Hepatocyte (in vitro differentiated cells): ENCODE data around the gene CORO2A. TPM values are rescaled to one million over a fixed set of nuclear protein-coding genes. Genes with fewer than 3 reads are reported as not detected.

Experiments
- DNase-seq: peaks from one replicate; pipeline ENCODE4 v3.0.0-alpha.2; 2016; ENCODE audit warnings: low spot score
- H2AFZ ChIP-seq: fragments of 200-600 bp; sonication (generic); 2 replicates; pipeline ENCODE4 v1.6.0; 2016; ENCODE audit warnings: antibody characterized with exemption, mild to moderate bottlenecking
- H3K27ac ChIP-seq: fragments of 200-600 bp; sonication (generic); 2 replicates; pipeline ENCODE4 v1.5.1; 2016; ENCODE audit warnings: mild to moderate bottlenecking
- H3K27me3 ChIP-seq: fragments of 200-600 bp; sonication (generic); 2 replicates; pipeline ENCODE4 v1.6.1; 2016
- H3K36me3 ChIP-seq: fragments of 200-600 bp; sonication (generic); replicated peaks from 2 replicates; pipeline ENCODE4 v1.5.1; 2016; ENCODE audit warnings: low read depth; ENCODE audit not compliant: insufficient read depth
- H3K4me1 ChIP-seq: fragments of 200-600 bp; sonication (generic); 2 replicates; pipeline ENCODE4 v1.5.1; 2016; ENCODE audit warnings: mild to moderate bottlenecking, moderate library complexity; ENCODE audit not compliant: insufficient read depth
- H3K4me2 ChIP-seq: fragments of 200-600 bp; sonication (generic); 2 replicates; pipeline ENCODE4 v1.6.0; 2016
- H3K4me3 ChIP-seq: fragments of 200-600 bp; sonication (generic); 2 replicates; pipeline ENCODE4 v1.5.1; 2016; ENCODE audit warnings: mild to moderate bottlenecking
- H3K79me2 ChIP-seq: fragments of 200-600 bp; sonication (generic); 2 replicates; pipeline ENCODE4 v1.6.0; 2017; ENCODE audit warnings: mild to moderate bottlenecking
- H3K9me2 ChIP-seq: fragments of 200-600 bp; sonication (generic); replicated peaks from 2 replicates; pipeline ENCODE4 v1.6.0; 2017; ENCODE audit warnings: mild to moderate bottlenecking; ENCODE audit not compliant: insufficient read depth
- H3K9me3 ChIP-seq: fragments of 200-600 bp; sonication (generic); 2 replicates; pipeline ENCODE4 v1.5.1; 2016; ENCODE audit warnings: low read depth, mild to moderate bottlenecking
- H4K20me1 ChIP-seq: fragments of 200-600 bp; sonication (generic); 2 replicates; pipeline ENCODE4 v1.6.0; 2016; ENCODE audit warnings: mild to moderate bottlenecking; ENCODE audit not compliant: insufficient read depth, poor library complexity, severe bottlenecking
- EZH2 ChIP-seq: fragments of 200-600 bp; sonication (generic); IDR thresholded peaks from 2 replicates; pipeline ENCODE4 v1.6.1; 2016; ENCODE audit warnings: antibody characterized with exemption, mild to moderate bottlenecking, borderline replicate concordance
- EZH2phosphoT487 ChIP-seq: fragments of 200-600 bp; sonication (generic); IDR thresholded peaks from one replicate; pipeline ENCODE4 v1.6.1; 2018; ENCODE audit warnings: antibody characterized with exemption, mild to moderate bottlenecking, low read depth, moderate library complexity; ENCODE audit not compliant: unreplicated experiment, severe bottlenecking
- WGBS: methylation state at CpG from one replicate; pipeline ENCODE4 v1.1.6; 2016; ENCODE audit warnings: low lambda C conversion rate; ENCODE audit errors: missing lambda C conversion rate; 5-methylcytosine and 5-hydroxymethylcytosine counted together
- polyA plus RNA-seq: library from polyadenylated mRNA; unstranded; fragments of >200 nt; fragmentation: Nextera tagmentation; extraction: Ambion mirVana; gene quantifications from 2 replicates; pipeline ENCODE4 v1.2.1, GENCODE V29; 2016
- total RNA-seq: library from RNA; depleted of rRNA; stranded (reverse); fragments of >200 nt; gene quantifications from 2 replicates; pipeline ENCODE4 v1.2.3, GENCODE V29; 2014
- TF ChIP-seq, protein P1 (sequence below): fragments of 200-600 bp; sonication (generic); IDR thresholded peaks from 2 replicates; pipeline ENCODE4 v1.5.1; 2016; ENCODE audit warnings: antibody characterized with exemption, mild to moderate bottlenecking; ENCODE audit not compliant: poor library complexity

Gene CORO2A
- total and polyA plus RNA-seq, 2 experiments from 2014 or later: 12.8 to 24.6 TPM

DNA sequence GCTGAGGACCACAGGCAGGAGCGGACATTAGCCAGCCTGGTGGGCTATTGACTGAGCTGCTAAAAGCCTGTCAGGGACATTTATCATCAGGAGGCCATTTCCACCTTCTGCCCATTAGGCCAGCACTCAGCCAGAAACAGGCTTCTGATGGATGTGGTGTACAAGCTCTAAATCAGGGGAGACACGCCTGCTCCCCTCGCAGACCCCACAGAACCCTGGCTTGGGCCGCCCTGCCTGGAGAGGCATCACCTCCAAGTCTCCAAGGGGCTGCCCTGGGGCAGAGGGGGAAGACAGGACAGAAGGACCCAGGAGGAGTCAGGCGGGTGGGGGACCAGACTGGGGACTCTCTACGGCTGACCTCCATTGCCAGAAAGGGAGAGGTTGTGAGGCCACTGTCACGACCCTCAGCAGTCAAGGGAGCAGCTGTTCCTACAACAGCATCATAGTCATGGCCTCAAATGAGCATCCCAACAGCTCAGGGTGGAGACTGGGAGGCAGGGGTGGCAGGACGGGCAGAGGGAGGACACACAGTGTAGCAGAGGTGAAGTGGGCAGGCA lies 49.4 kb downstream of the CORO2A start:
- Histone ChIP-seq H3K4me3 (no peak overlapping the region), H3K27me3 (no peaks in the 10 kb centered on the region), H3K79me2 (no peaks in the 10 kb centered on the region), H3K9me3 (no peaks in the 10 kb centered on the region), H3K27ac (peak overlapping the region; percentile 72), H3K36me3 (no peaks in the 10 kb centered on the region), H3K9me2 (no peaks in the 10 kb centered on the region), H3K4me1 (peaks cover 17% of the 10 kb centered on the region), H3K4me2 (no peak overlapping the region), H2AFZ (no peak overlapping the region), H4K20me1 (no peaks in the 10 kb centered on the region)
- 82% methylated on average over 8 of the region's 8 CpGs for WGBS
- TF ChIP-seq EZH2: no peak
- TF ChIP-seq, protein P1, sequence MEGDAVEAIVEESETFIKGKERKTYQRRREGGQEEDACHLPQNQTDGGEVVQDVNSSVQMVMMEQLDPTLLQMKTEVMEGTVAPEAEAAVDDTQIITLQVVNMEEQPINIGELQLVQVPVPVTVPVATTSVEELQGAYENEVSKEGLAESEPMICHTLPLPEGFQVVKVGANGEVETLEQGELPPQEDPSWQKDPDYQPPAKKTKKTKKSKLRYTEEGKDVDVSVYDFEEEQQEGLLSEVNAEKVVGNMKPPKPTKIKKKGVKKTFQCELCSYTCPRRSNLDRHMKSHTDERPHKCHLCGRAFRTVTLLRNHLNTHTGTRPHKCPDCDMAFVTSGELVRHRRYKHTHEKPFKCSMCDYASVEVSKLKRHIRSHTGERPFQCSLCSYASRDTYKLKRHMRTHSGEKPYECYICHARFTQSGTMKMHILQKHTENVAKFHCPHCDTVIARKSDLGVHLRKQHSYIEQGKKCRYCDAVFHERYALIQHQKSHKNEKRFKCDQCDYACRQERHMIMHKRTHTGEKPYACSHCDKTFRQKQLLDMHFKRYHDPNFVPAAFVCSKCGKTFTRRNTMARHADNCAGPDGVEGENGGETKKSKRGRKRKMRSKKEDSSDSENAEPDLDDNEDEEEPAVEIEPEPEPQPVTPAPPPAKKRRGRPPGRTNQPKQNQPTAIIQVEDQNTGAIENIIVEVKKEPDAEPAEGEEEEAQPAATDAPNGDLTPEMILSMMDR: no peak
- no peak for TF ChIP-seq EZH2phosphoT487
- no peak for DNase-seq

DNA sequence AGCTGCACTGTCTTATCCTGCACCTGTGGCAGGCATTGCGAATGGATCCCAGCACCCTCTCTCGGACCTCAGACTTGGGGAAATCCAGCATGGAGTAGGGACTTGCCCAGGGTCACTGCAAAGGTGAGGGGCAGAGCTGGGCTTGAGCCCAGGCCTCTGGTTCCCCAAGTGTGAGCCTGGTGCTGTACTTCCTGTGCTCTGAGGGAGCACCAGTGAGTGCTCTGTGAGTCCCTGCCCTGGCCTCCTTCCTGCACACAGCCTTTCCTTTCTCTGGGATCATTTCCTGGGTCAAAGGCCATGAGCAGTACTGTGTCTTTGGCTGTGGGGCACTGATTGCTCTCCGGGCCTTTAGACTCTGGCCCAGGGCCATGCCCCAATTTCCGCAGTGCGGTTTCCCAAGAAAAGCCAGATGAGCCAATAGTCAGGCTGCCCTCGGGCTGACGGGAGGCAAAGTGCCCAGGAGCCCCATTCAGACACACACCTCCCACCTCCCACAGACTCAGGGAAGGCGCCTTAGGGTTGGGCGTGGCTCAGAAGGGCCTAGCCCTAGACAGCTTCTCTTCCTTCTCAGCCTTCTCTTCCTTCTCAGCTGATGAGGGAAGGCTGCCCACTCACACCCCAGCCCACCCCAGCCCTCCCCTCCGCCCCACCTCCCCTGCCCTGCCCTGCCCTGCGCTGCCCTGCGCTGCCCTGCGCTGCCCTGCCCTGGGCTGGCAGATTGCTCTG lies 50.1 kb downstream of the CORO2A start:
- TF ChIP-seq EZH2phosphoT487: no peak
- TF ChIP-seq, protein P1: no peak
- H3K4me3 ChIP-seq: no peak overlapping the region
- H2AFZ ChIP-seq: no peak overlapping the region
- no peak overlapping the region for H3K4me2 ChIP-seq
- no peaks in the 10 kb centered on the region for H3K27me3 ChIP-seq
- peak; percentile 68 for DNase-seq
- no peaks in the 10 kb centered on the region for H3K36me3 ChIP-seq
- no peaks in the 10 kb centered on the region for H3K79me2 ChIP-seq
- no peaks in the 10 kb centered on the region for H4K20me1 ChIP-seq
- peaks cover 17% of the 10 kb centered on the region for H3K4me1 ChIP-seq
- H3K27ac ChIP-seq: peak overlapping the region; percentile 72
- no peaks in the 10 kb centered on the region for H3K9me2 ChIP-seq
- 85% methylated on average over 12 of the region's 13 CpGs for WGBS
- no peaks in the 10 kb centered on the region for H3K9me3 ChIP-seq

DNA sequence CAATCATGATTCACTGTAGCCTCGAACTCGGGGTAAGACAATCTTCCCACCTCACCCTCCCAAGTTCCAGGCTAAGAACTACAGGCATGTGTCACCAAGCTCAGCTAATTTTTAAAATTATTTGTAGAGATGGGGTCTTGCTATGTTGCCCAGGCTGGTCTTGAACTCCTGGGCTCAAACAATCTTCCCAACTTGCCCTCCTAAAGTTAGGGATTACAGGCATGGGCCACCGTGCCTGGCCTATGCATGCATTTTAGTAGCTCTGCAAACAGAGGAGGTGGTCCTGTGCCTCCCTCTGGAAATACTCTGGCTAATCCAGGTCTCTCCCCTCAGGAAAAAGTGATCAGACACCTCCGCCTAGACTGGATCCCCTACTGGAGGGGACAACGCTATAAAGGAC lies 51.9 kb downstream of the CORO2A start:
- Histone ChIP-seq H3K9me2 (no peaks in the 10 kb centered on the region), H3K4me1 (peaks cover 2% of the 10 kb centered on the region), H3K27ac (no peak overlapping the region), H3K79me2 (no peaks in the 10 kb centered on the region), H3K36me3 (no peaks in the 10 kb centered on the region), H4K20me1 (no peaks in the 10 kb centered on the region), H3K27me3 (no peaks in the 10 kb centered on the region), H2AFZ (no peak overlapping the region), H3K9me3 (no peaks in the 10 kb centered on the region), H3K4me3 (no peak overlapping the region), H3K4me2 (no peak overlapping the region)
- TF ChIP-seq, protein P1: no peak
- no peak for TF ChIP-seq EZH2phosphoT487
- TF ChIP-seq EZH2: no peak
- DNase-seq: no peak
- 88% methylated on average over 5 of the region's 5 CpGs for WGBS
